ENCODE data around the gene FAM228B. TPM values are rescaled to one million over a fixed set of nuclear protein-coding genes. Genes with fewer than 3 reads are reported as not detected.

FAM228B gene
- total and polyA plus RNA-seq, 2 donors (not counting 1 experiment from before 2014, with no cell fraction given), result 9.8 to 47.2 TPM

GRCh38 chr2:24204505-24204904 is 81.2 kb downstream of the FAM228B start:
- Histone ChIP-seq H4K20me1 (ENCODE audit: control insufficient read depth, insufficient read depth, low read length, poor library complexity, severe bottlenecking) (no peaks in the 10 kb centered on the region), H3K27me3 (replicated peaks in 1 of 4; ENCODE audit: control extremely low read depth in 1 of 4, control insufficient read depth in 3 of 4, insufficient read depth in 4 of 4, low read length in 3 of 4) (no peaks in the 10 kb centered on the region), H3K79me2 (ENCODE audit: control insufficient read depth, insufficient read depth, low read length) (no peaks in the 10 kb centered on the region), H3K4me1 (ENCODE audit: control insufficient read depth in 2 of 2, insufficient read depth in 2 of 2, low read length in 2 of 2) (no peaks in the 10 kb centered on the region), H3K9ac (ENCODE audit: low read length) (no peak overlapping the region), H3K9me3 (ENCODE audit: control extremely low read depth in 1 of 3, control insufficient read depth in 2 of 3, insufficient read depth in 1 of 3, low read length in 2 of 3) (no peaks in the 10 kb centered on the region), H3K4me3 (ENCODE audit: control extremely low read depth in 1 of 5, extremely low read depth in 1 of 5, insufficient read depth in 1 of 5, low read depth in 2 of 5, low read length in 4 of 5) (no peak overlapping the region), H3K36me3 (replicated peaks in 1 of 2; ENCODE audit: control extremely low read depth in 1 of 2, control insufficient read depth in 1 of 2, extremely low read depth in 1 of 2, insufficient read depth in 2 of 2, low read length in 1 of 2) (peaks cover 2 to 76% of the 10 kb centered on the region in 2 experiments), H2AFZ (ENCODE audit: insufficient read depth, low read depth, low read length, poor library complexity, severe bottlenecking) (no peak overlapping the region), H3K27ac (ENCODE audit: low read length in 2 of 2) (no peak overlapping the region), H3K4me2 (replicated peaks; ENCODE audit: low read depth, low read length, poor library complexity, severe bottlenecking) (no peak overlapping the region)
- Mint-ChIP-seq H3K4me3 (no peak overlapping the region), H3K9me3 (ENCODE audit: insufficient read depth) (no peaks in the 10 kb centered on the region), H3K4me1 (no peaks in the 10 kb centered on the region), H3K27me3 (no peaks in the 10 kb centered on the region), H3K27ac (no peak overlapping the region)
- TF ChIP-seq CTCF (IDR thresholded peaks at IDR 0.05), result no peak
- no peak for TF ChIP-seq EZH2 (IDR thresholded peaks at IDR 0.05; ENCODE audit: borderline replicate concordance, insufficient read depth, low read depth, low read length, poor library complexity, severe bottlenecking)
- no peak for DNase-seq
- 98% methylated on average over 12 of the region's 12 CpGs for WGBS (ENCODE audit: insufficient coverage)
- no peak for ATAC-seq (ENCODE audit: low read depth)
- CTCF ChIA-PET, result no interaction called here
- POLR2A ChIA-PET, result no interaction called here
- intact Hi-C loops (cut with micrococcal nuclease), result no loop called here

- Histone ChIP-seq H3K4me3 (ENCODE audit: control extremely low read depth in 1 of 5, extremely low read depth in 1 of 5, insufficient read depth in 1 of 5, low read depth in 2 of 5, low read length in 4 of 5) (no peak overlapping the region), H3K79me2 (ENCODE audit: control insufficient read depth, insufficient read depth, low read length) (no peaks in the 10 kb centered on the region), H2AFZ (ENCODE audit: insufficient read depth, low read depth, low read length, poor library complexity, severe bottlenecking) (no peak overlapping the region), H4K20me1 (ENCODE audit: control insufficient read depth, insufficient read depth, low read length, poor library complexity, severe bottlenecking) (no peaks in the 10 kb centered on the region), H3K4me2 (replicated peaks; ENCODE audit: low read depth, low read length, poor library complexity, severe bottlenecking) (no peak overlapping the region), H3K4me1 (ENCODE audit: control insufficient read depth in 2 of 2, insufficient read depth in 2 of 2, low read length in 2 of 2) (no peaks in the 10 kb centered on the region), H3K9me3 (ENCODE audit: control extremely low read depth in 1 of 3, control insufficient read depth in 2 of 3, insufficient read depth in 1 of 3, low read length in 2 of 3) (no peaks in the 10 kb centered on the region), H3K27ac (ENCODE audit: low read length in 2 of 2) (no peak overlapping the region), H3K9ac (ENCODE audit: low read length) (no peak overlapping the region), H3K27me3 (replicated peaks in 1 of 4; ENCODE audit: control extremely low read depth in 1 of 4, control insufficient read depth in 3 of 4, insufficient read depth in 4 of 4, low read length in 3 of 4) (no peaks in the 10 kb centered on the region), H3K36me3 (replicated peaks in 1 of 2; ENCODE audit: control extremely low read depth in 1 of 2, control insufficient read depth in 1 of 2, extremely low read depth in 1 of 2, insufficient read depth in 2 of 2, low read length in 1 of 2) (peaks cover 0 to 82% of the 10 kb centered on the region in 2 experiments)
- POLR2A ChIA-PET, result no interaction called here
- Mint-ChIP-seq H3K27me3 (no peaks in the 10 kb centered on the region), H3K9me3 (ENCODE audit: insufficient read depth) (no peaks in the 10 kb centered on the region), H3K4me3 (no peak overlapping the region), H3K4me1 (no peaks in the 10 kb centered on the region), H3K27ac (peak overlapping the region; percentile 37)
- intact Hi-C loops (cut with micrococcal nuclease), result no loop called here
- CTCF ChIA-PET, result no interaction called here
- no peak for TF ChIP-seq EZH2 (IDR thresholded peaks at IDR 0.05; ENCODE audit: borderline replicate concordance, insufficient read depth, low read depth, low read length, poor library complexity, severe bottlenecking)
- TF ChIP-seq CTCF (IDR thresholded peaks at IDR 0.05), result no peak
- DNase-seq (no peak), ATAC-seq (ENCODE audit: low read depth) (no peak)
- WGBS (ENCODE audit: insufficient coverage), result 98% methylated on average over 4 of the region's 4 CpGs
Observed at GRCh38 chr2:24205131-24205530, 81.9 kb downstream of the FAM228B start.

Measured in B cell (primary cell).